Jurkat, Clone E6-1 (cell line): ENCODE data around the gene MBTD1.
"Not testable (repeated sequence)": the region's sequence is repeated elsewhere in the genome, so short reads cannot be mapped to it uniquely, and the experiment has no call there.

ENCODE experiments used
- DNase-seq: peaks from one replicate; pipeline ENCODE4 v3.0.0-alpha.2; 2011; ENCODE audit warnings: low read depth, low spot score
- H3K4me3 ChIP-seq: 2 replicates; pipeline ENCODE4 v1.5.1; 2011; ENCODE audit warnings: mild to moderate bottlenecking, low read length, control low read depth, moderate library complexity

MBTD1 gene

GRCh38 chr17:51203838-51204237 is 56.0 kb downstream of the MBTD1 start:
- no peak overlapping the region for H3K4me3 ChIP-seq
- DNase-seq: no peak

GRCh38 chr17:51200846-51201245 is 59.0 kb downstream of the MBTD1 start:
- DNase-seq: no peak

DNA sequence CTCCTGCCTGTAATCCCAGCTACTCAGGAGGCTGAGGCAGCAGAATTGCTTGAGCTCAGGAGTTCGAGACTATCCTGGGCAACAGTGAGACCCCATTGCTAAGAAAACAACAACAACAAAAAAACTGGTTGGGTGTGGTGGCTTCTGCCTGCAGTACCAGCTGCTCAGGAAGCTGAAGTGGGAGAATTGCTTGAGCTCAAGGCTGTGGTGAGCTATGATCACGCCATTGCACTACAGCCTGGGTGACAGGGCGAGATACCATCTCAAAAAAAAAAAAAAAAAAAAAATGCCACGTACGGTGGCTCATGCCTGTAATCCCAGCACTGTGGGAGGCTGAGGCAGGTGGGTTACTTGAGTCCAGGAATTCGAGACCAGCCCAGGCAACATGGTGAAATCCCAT is 59.6 kb downstream of the MBTD1 start:
- H3K4me3 ChIP-seq: no peak overlapping the region
- DNase-seq: peak; percentile 62

More at GRCh38 chr17:51200846-51201245, 59.0 kb downstream of the MBTD1 start:
- H3K4me3 ChIP-seq: no peak overlapping the region

GRCh38 chr17:51197754-51198153 is 62.1 kb downstream of the MBTD1 start:
- no peak overlapping the region for H3K4me3 ChIP-seq
- DNase-seq: no peak

- H3K4me3 ChIP-seq: no peak overlapping the region
- DNase-seq: no peak
Observed at GRCh38 chr17:51191895-51192294, 68.0 kb downstream of the MBTD1 start.

DNA sequence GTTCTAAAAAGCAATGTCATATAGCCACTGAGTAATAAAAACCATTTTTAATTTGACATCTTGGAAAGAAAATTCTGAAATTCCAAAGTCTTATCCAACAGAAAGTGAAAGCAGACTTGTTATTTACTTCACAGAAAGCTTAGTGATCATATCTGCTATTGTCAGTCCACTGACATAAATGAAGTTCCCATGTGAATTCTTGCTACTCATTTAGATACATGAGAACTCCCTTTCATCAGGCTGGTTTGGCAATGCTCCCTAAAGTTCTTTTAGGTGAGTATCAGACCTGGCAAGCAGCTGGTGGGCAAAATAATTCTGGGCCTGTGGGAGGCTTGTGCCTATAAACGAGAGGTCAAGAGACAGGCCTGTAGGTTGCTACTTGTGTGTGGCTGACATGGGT is 70.2 kb downstream of the MBTD1 start:
- no peak overlapping the region for H3K4me3 ChIP-seq
- DNase-seq: no peak

- DNase-seq: no peak
- no peak overlapping the region for H3K4me3 ChIP-seq
Observed at GRCh38 chr17:51189162-51189561, 70.7 kb downstream of the MBTD1 start.

DNA sequence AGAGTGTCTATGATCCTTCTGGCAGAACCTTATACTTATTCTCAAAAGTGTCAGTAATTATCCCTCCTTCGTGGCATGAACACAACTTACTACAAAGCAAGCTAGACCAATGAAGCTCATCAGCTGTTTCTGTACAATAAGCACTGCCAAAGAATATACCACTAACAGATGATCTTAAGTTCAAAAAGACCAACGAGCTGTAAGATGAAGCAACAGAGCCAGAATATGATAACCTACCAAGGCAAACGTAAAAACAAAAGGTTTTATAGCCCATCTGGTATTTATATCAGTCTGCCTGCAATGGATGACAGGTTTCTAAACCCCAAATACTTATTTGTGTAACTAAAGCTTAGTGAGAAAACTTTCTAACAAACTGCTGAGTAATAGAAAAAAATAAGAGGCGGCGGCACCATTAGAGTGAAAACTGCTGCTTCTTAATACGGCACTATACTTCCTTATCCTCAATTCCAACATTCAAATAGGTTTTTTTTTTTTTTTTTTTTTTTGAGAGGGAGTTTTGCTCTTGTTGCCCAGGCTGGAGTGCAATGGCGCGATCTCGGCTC is 71.5 kb downstream of the MBTD1 start:
- DNase-seq: no peak
- H3K4me3 ChIP-seq: no peak overlapping the region

DNA sequence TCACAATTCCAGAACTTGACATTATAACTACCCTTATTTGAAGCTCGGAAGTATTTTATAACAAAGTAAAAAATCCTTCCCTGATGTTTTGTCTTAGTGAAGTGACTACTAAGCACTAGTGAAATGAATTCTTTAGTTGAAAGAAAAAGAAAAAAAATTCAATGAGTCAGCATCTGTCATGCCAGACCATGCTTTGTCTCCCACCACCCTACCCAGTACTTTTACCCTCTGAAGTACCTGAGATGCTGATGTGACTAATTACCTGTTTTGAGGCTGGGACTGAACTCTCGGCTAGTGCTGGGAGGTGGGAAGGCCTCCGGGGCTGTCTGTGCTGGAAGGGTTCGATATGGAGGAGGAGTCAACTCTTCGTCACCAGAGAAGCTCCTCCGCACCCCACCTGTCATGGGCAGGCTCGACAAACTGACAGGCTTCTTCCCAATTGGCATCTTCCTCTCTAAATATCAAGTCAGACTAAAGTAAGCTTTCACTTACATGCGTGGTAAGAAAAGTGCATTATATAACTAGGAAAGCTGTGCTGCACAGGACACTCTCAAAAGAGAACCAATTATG is 74.0 kb downstream of the MBTD1 start:
- DNase-seq: no peak
- no peak overlapping the region for H3K4me3 ChIP-seq

DNA sequence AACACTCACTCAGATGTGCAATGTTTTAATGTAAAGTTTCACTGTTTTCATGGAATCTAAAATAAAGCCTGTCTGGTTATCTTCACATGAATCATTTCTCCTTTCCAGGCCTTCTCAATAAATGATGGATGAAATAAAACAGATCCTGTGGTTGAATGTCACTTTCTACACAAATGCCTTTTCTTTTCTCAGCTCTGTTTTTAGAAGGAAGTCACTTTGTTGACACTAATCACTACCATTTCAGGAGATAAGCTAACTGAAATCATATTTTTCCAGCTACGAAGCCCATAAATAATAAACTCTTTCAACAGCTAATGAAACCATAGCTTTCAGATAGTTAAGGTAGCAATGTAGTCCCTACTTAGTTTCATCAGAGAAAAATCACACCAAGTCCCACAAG is 75.7 kb downstream of the MBTD1 start:
- DNase-seq: no peak
- no peak overlapping the region for H3K4me3 ChIP-seq

GRCh38 chr17:51180486-51180885 is 79.4 kb downstream of the MBTD1 start:
- no peak for DNase-seq
- H3K4me3 ChIP-seq: no peak overlapping the region

DNA sequence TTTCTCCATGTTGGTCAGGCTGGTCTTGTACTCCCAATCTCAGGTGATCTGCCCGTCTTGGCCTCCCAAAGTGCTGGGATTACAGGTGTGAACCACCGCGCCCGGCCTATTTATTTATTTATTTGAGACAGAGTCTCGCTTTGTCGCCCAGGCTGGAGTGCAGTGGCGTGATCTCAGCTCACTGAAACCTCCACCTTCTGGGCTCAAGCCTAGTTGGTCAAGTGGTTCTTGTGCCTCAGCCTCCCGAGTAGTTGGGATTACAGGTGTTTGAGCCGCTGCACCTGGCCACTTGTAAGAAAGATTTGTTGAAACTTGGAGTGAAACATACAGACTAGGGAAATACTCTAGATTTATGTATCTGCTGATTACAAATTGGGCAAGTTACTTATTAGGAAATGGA is 87.8 kb downstream of the MBTD1 start:
- not testable (repeated sequence) for H3K4me3 ChIP-seq, DNase-seq

- DNase-seq: no peak
- H3K4me3 ChIP-seq: no peak overlapping the region
Observed at GRCh38 chr17:51170736-51171135, 89.1 kb downstream of the MBTD1 start.

- DNase-seq: no peak
- no peak overlapping the region for H3K4me3 ChIP-seq
Observed at GRCh38 chr17:51169340-51169739, 90.5 kb downstream of the MBTD1 start.

GRCh38 chr17:51166987-51167931 is 92.6 kb downstream of the MBTD1 start:
- DNase-seq: no peak
- H3K4me3 ChIP-seq: peak overlapping the region; percentile 85

- DNase-seq: peak; percentile 43
- H3K4me3 ChIP-seq: peak within 1 kb of the TSS; percentile 85
Observed at GRCh38 chr17:51166198-51166986, 93.5 kb downstream of the MBTD1 start, which contains the start of gene NME2. TSS of gene NME2 (plus strand) at chr17:51166411. CDS start at chr17:51166831, 420 bp downstream.

GRCh38 chr17:51165680-51166197 is 94.1 kb downstream of the MBTD1 start:
- peak overlapping the region; percentile 85 for H3K4me3 ChIP-seq
- no peak for DNase-seq

DNA sequence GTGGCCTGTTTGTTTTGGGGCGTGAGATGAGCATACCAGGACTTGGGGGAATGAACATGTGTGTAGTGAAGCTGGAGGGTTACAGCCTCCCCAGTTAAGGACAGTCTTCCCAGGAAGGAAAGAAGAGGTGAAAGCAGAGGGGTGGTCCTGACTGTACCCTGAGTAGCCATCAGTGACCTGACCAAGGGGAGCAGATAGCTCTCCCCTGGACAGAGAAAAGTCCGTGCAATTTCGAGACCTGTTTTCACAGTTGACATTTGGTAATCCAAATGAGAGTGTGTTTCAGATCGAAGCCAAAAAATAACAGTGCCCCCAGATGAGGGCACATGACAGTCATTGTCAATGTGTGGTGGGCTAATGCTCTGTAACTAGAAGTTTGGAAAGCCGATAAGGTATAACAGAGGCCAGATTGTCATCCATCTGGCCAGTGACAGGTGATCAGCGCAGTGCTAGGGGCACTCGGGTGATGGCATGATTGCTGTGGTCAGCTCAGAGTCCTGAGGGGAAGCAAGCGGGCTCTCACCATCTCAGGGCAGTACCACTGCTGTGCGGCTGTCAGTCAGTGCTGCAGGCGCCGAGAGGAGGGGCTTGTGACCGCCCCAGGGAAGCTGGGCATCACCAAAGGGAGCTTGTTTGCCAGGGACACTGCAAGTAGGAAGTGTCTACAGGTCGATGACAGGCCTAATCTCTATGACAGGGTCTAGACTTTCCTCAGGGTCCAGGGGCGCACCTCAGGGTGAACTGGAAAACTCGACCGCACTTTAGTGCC is 94.8 kb downstream of the MBTD1 start:
- DNase-seq: no peak
- H3K4me3 ChIP-seq: no peak overlapping the region
